Mucosa of descending colon (tissue), 3 donors: Measurements from ENCODE around the gene MFF. TPM values are rescaled to one million over a fixed set of nuclear protein-coding genes. Genes with fewer than 3 reads are reported as not detected.
A peak's percentile ranks its signal among the peaks of the same experiment; 100 is the strongest.

Experiments used
- ATAC-seq: fragments of 200-7000 bp; cut with Tn5 transposase; one replicate; pipeline ENCODE4 v1.9.1; 2020; ENCODE audit warnings: mild to moderate bottlenecking, moderate library complexity
- DNase-seq, 3 donors: peaks; one replicate each; pipeline ENCODE4 v3.0.0-alpha.2; 2020
- H3K36me3 ChIP-seq: fragments of 200-600 bp; one replicate; pipeline ENCODE4 v1.8.0; 2021; ENCODE audit warnings: low read depth, mild to moderate bottlenecking
- H3K4me1 ChIP-seq: fragments of 200-600 bp; one replicate; pipeline ENCODE4 v1.8.0; 2021; ENCODE audit warnings: low read depth, mild to moderate bottlenecking
- H3K4me3 ChIP-seq: fragments of 200-600 bp; one replicate; pipeline ENCODE4 v1.8.0; 2021; ENCODE audit warnings: mild to moderate bottlenecking
- H3K9me3 ChIP-seq: fragments of 200-600 bp; one replicate; pipeline ENCODE4 v1.8.0; 2021; ENCODE audit warnings: mild to moderate bottlenecking
- CTCF ChIP-seq: fragments of 200-600 bp; IDR thresholded peaks from one replicate; pipeline ENCODE4 v1.8.0; 2022; ENCODE audit warnings: antibody characterized with exemption, mild to moderate bottlenecking
- intact Hi-C, 2 donors: fragments of 100-400 bp; cut with DNase I in 1 of 2; cut with micrococcal nuclease in 1 of 2; formaldehyde crosslinking; loops; one replicate each; pipeline versions ENCODE4 v1.11.0 to v1.11.1; 2022; cut with DNase I, micrococcal nuclease
- total RNA-seq, 3 donors: library from RNA; stranded (reverse); fragmentation: NEBNext Ultra II Directional in 2 of 3; extraction: Animal tissue kit (Norgen Biotek cat#: 25700) in 2 of 3; gene quantifications; one replicate each; pipeline versions ENCODE4 v1.2.1 to v1.2.4, GENCODE V29; 2021 to 2023
- donor health status: DM: no; HTN: no; CAD: no; lungs with moderate emphysema.
- donor health status: DM: no; HTN: no; CAD: no.
- donor health status: DM: no; HTN: yes; CAD: no.

MFF gene
- total RNA-seq, 3 donors from 2014 or later, result 73.3 to 80.2 (median 77.0) TPM

GRCh38 chr2:227322530-227323205, 2.4 kb upstream of the MFF start:
- intact Hi-C loops, result no loop called here
- H3K4me3 ChIP-seq, result no peak overlapping the region
- no peak for DNase-seq
- H3K36me3 ChIP-seq, result no peaks in the 10 kb centered on the region
- no peaks in the 10 kb centered on the region for H3K9me3 ChIP-seq
- TF ChIP-seq CTCF, result no peak
- peaks cover 13% of the 10 kb centered on the region for H3K4me1 ChIP-seq
- no peak for ATAC-seq

GRCh38 chr2:227323818-227324217, 1.2 kb upstream of the MFF start:
- intact Hi-C loops, result no loop called here
- no peak overlapping the region for H3K4me3 ChIP-seq
- DNase-seq (no peak), ATAC-seq (no peak)
- no peaks in the 10 kb centered on the region for H3K9me3 ChIP-seq
- no peaks in the 10 kb centered on the region for H3K36me3 ChIP-seq
- H3K4me1 ChIP-seq, result peaks cover 13% of the 10 kb centered on the region
- no peak for TF ChIP-seq CTCF

GRCh38 chr2:227324642-227324994, 433 bp upstream of the MFF start:
- Histone ChIP-seq H3K36me3 (no peaks in the 10 kb centered on the region), H3K9me3 (no peaks in the 10 kb centered on the region), H3K4me3 (peak overlapping the region; percentile 94), H3K4me1 (peaks cover 13% of the 10 kb centered on the region)
- peak; percentile 4 for ATAC-seq
- no peak for TF ChIP-seq CTCF
- intact Hi-C loops, result no loop called here
- peak in 1 of 3 donors; percentile 27 for DNase-seq

- DNase-seq (peak; percentile 60 to 66 (median 61)), ATAC-seq (peak; percentile 53)
- intact Hi-C loops, result no loop called here
- peak overlapping the region; percentile 94 for H3K4me3 ChIP-seq
- TF ChIP-seq CTCF, result no peak
- no peaks in the 10 kb centered on the region for H3K9me3 ChIP-seq
- peaks cover 13% of the 10 kb centered on the region for H3K4me1 ChIP-seq
- H3K36me3 ChIP-seq, result no peaks in the 10 kb centered on the region
These were observed 766 bp downstream of the MFF start for GRCh38 chr2:227325839-227326195.

GRCh38 chr2:227326783-227327182, 1.7 kb downstream of the MFF start:
- intact Hi-C loops, result no loop called here
- H3K9me3 ChIP-seq, result no peaks in the 10 kb centered on the region
- no peak overlapping the region for H3K4me3 ChIP-seq
- ATAC-seq (no peak), DNase-seq (no peak)
- H3K4me1 ChIP-seq, result peaks cover 13% of the 10 kb centered on the region
- TF ChIP-seq CTCF, result no peak
- no peaks in the 10 kb centered on the region for H3K36me3 ChIP-seq

GRCh38 chr2:227335713-227336112, 10.7 kb downstream of the MFF start:
- ATAC-seq, result no peak
- Histone ChIP-seq H3K4me3 (no peak overlapping the region), H3K36me3 (no peaks in the 10 kb centered on the region), H3K4me1 (no peaks in the 10 kb centered on the region), H3K9me3 (no peaks in the 10 kb centered on the region)
- intact Hi-C loops, result no loop called here
- DNase-seq, result no peak
- TF ChIP-seq CTCF, result no peak
